Measurements from ENCODE around the gene POLR3H.

DNA sequence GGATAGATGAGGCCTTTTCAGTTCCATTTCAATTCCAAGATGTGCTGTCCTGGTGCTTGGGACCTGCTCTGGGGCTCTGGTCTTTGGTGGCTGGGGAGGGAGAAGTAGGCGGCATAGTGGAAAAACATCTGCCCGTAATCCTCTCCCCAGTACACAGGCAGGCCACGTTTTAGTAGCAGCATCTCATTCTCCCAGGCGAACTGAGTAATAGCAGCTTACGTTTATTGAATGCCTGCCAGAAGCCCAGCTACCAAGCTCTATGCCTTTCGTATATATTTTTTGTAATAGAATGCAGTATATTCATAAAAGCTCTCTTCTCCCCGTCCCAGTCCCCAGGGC is 63.9 kb downstream of the POLR3H start:
- no peak for TF ChIP-seq EP300 (IDR thresholded peaks at IDR 0.05)
- TF ChIP-seq POLR2A (IDR thresholded peaks at IDR 0.05), result no peak
- TF ChIP-seq, protein P1, sequence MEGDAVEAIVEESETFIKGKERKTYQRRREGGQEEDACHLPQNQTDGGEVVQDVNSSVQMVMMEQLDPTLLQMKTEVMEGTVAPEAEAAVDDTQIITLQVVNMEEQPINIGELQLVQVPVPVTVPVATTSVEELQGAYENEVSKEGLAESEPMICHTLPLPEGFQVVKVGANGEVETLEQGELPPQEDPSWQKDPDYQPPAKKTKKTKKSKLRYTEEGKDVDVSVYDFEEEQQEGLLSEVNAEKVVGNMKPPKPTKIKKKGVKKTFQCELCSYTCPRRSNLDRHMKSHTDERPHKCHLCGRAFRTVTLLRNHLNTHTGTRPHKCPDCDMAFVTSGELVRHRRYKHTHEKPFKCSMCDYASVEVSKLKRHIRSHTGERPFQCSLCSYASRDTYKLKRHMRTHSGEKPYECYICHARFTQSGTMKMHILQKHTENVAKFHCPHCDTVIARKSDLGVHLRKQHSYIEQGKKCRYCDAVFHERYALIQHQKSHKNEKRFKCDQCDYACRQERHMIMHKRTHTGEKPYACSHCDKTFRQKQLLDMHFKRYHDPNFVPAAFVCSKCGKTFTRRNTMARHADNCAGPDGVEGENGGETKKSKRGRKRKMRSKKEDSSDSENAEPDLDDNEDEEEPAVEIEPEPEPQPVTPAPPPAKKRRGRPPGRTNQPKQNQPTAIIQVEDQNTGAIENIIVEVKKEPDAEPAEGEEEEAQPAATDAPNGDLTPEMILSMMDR (IDR thresholded peaks at IDR 0.05), result no peak

Measured in gastroesophageal sphincter (tissue), 3 donors.